Trophoblast cell (in vitro differentiated cells and primary cell): ENCODE results near the gene NIP7. TPM values are rescaled to one million over a fixed set of nuclear protein-coding genes. Genes with fewer than 3 reads are reported as not detected.
A peak's percentile ranks its signal among the peaks of the same experiment; 100 is the strongest.
"Not testable (repeated sequence)": the region's sequence is repeated elsewhere in the genome, so short reads cannot be mapped to it uniquely, and the experiment has no call there.

Source experiments
- DNase-seq, 2 donors: peaks; one replicate each; pipeline ENCODE4 v3.0.0-alpha.2; 2016
- H2AFZ ChIP-seq: 2 replicates; pipeline ENCODE4 v1.6.1; 2013; ENCODE audit warnings: low read length, moderate library complexity, mild to moderate bottlenecking; ENCODE audit not compliant: insufficient read depth, poor library complexity
- H2AK5ac ChIP-seq: 2 replicates; pipeline ENCODE4 v1.6.1; 2013; ENCODE audit warnings: mild to moderate bottlenecking, low read length
- H2BK120ac ChIP-seq: 2 replicates; pipeline ENCODE4 v1.6.1; 2013; ENCODE audit warnings: low read length, mild to moderate bottlenecking, moderate library complexity; ENCODE audit not compliant: insufficient read depth, poor library complexity
- H2BK12ac ChIP-seq: 2 replicates; pipeline ENCODE4 v1.6.1; 2013; ENCODE audit warnings: mild to moderate bottlenecking, low read length, moderate library complexity
- H2BK5ac ChIP-seq: 2 replicates; pipeline ENCODE4 v1.6.1; 2013; ENCODE audit warnings: low read length, low read depth, moderate library complexity, mild to moderate bottlenecking; ENCODE audit not compliant: poor library complexity
- H3K14ac ChIP-seq: 2 replicates; pipeline ENCODE4 v1.6.1; 2013; ENCODE audit warnings: mild to moderate bottlenecking, low read length
- H3K18ac ChIP-seq: 2 replicates; pipeline ENCODE4 v1.6.1; 2013; ENCODE audit warnings: mild to moderate bottlenecking, low read length
- H3K23ac ChIP-seq: 2 replicates; pipeline ENCODE4 v1.6.1; 2013; ENCODE audit warnings: low read length
- H3K27ac ChIP-seq: 2 replicates; pipeline ENCODE4 v1.5.1; 2013; ENCODE audit warnings: low read depth, mild to moderate bottlenecking, inconsistent platforms, low read length, moderate library complexity
- H3K27me3 ChIP-seq: 2 replicates; pipeline ENCODE4 v1.6.1; 2013; ENCODE audit warnings: inconsistent platforms, mild to moderate bottlenecking, low read length, moderate library complexity; ENCODE audit not compliant: insufficient read depth
- H3K36me3 ChIP-seq, 2 experiments: 1 replicate in 1 of 2; 2 replicates in 1 of 2; pipeline ENCODE4 v1.6.1; 2013; ENCODE audit warnings: low read length in 2 of 2, mild to moderate bottlenecking in 2 of 2, moderate library complexity in 1 of 2; ENCODE audit not compliant: insufficient read depth in 2 of 2, control insufficient read depth in 1 of 2
- H3K4ac ChIP-seq: 2 replicates; pipeline ENCODE4 v1.6.1; 2013; ENCODE audit warnings: low read depth, mild to moderate bottlenecking, low read length, moderate library complexity
- H3K4me1 ChIP-seq, 2 experiments: 1 replicate in 1 of 2; 2 replicates in 1 of 2; pipeline ENCODE4 v1.6.1; 2013; ENCODE audit warnings: low read length in 2 of 2, mild to moderate bottlenecking in 2 of 2, moderate library complexity in 1 of 2; ENCODE audit not compliant: insufficient read depth in 2 of 2, control insufficient read depth in 1 of 2
- H3K4me2 ChIP-seq: 2 replicates; pipeline ENCODE4 v1.6.1; 2013; ENCODE audit warnings: inconsistent platforms, mild to moderate bottlenecking, low read length, moderate library complexity
- H3K4me3 ChIP-seq: 2 replicates; pipeline ENCODE4 v1.5.1; 2013; ENCODE audit warnings: mild to moderate bottlenecking, low read depth, low read length, inconsistent platforms
- H3K79me1 ChIP-seq: one replicate; pipeline ENCODE4 v1.6.1; 2013; ENCODE audit warnings: low read length
- H3K79me2 ChIP-seq: 2 replicates; pipeline ENCODE4 v1.6.1; 2013; ENCODE audit warnings: low read length, mild to moderate bottlenecking; ENCODE audit not compliant: control insufficient read depth, insufficient read depth, poor library complexity
- H3K9ac ChIP-seq: 2 replicates; pipeline ENCODE4 v1.6.1; 2013; ENCODE audit warnings: mild to moderate bottlenecking, low read length
- H3K9me3 ChIP-seq: 2 replicates; pipeline ENCODE4 v1.6.1; 2013; ENCODE audit warnings: low read depth, mild to moderate bottlenecking, control low read depth, inconsistent platforms, low read length; ENCODE audit not compliant: insufficient read depth
- H4K12ac ChIP-seq: 2 replicates; pipeline ENCODE4 v1.6.1; 2013; ENCODE audit warnings: low read depth, mild to moderate bottlenecking, low read length, moderate library complexity
- H4K8ac ChIP-seq: 2 replicates; pipeline ENCODE4 v1.6.1; 2013; ENCODE audit warnings: low read depth, mild to moderate bottlenecking, low read length, moderate library complexity
- H4K91ac ChIP-seq: one replicate; pipeline ENCODE4 v1.6.1; 2013; ENCODE audit warnings: low read depth, mild to moderate bottlenecking, low read length, moderate library complexity
- WGBS: extraction: QIAGEN DNeasy Blood & Tissue Kit; methylation state at CpG from one replicate; pipeline ENCODE4 v1.1.7; 2013; ENCODE audit warnings: missing lambda C conversion rate; ENCODE audit not compliant: insufficient read length, insufficient coverage; ENCODE audit errors: extremely low coverage; 5-methylcytosine and 5-hydroxymethylcytosine counted together
- polyA plus RNA-seq: library from polyadenylated mRNA; stranded (reverse); fragments of 200-250 nt; gene quantifications from 2 replicates; pipeline ENCODE4 v1.2.3, GENCODE V29; 2013

The NIP7 gene
- 19.3 and 20.2 TPM in 2 replicates for polyA plus RNA-seq

DNA sequence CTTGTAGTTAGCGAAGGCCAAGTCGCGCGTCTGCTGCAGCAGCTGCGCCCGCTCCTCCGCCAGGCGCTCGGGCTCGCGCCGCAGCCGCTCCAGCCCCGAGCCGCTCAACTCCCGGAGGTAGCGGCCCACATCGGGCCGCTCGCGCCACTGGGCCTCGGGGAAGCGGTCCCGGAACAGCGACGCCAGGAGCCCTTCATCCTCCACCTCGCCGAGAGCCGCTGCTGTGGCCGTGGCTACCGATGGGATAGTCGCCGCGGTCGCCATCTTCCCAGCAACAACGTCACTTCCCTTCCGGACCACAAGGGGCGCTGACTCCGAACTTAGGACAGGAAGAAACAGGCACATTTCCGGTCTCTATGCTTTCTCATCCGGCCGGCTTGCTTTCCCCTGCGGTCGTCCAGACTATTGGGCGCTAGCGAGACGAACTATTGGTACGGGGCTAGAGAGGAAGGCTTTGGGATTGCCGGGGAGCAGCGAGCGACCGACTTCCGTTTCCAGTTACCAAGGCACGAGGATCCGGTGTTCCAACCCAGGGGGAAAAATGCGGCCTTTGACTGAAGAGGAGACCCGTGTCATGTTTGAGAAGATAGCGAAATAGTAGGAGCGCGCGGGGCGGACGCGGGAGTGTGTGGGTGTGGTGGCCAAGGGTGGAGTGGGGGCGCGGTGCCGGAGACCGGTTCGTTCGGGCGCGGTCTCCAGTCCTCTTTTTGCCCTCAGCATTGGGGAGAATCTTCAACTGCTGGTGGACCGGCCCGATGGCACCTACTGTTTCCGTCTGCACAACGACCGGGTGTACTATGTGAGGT lies at the start of gene NIP7, which contains the start of gene COG8:
Gene NIP7, plus strand, starts transcription at position 484 of the 806 bp plus-strand sequence. Its CDS starts 58 bp downstream, at position 542.
Gene COG8, minus strand, starts transcription at position 276 of the 806 bp plus-strand sequence. Its CDS starts 12 bp downstream, at position 264.
- Histone ChIP-seq H2BK5ac (peak within 1 kb of the TSS; percentile 1), H3K36me3 (peaks cover 14 to 28% of the 10 kb centered on the region in 2 experiments), H3K27me3 (no peaks in the 10 kb centered on the region), H3K23ac (no peak within 1 kb of the TSS), H3K4me3 (peak within 1 kb of the TSS; percentile 98), H3K9me3 (no peaks in the 10 kb centered on the region), H3K27ac (peak within 1 kb of the TSS; percentile 65), H2BK120ac (peak within 1 kb of the TSS; percentile 49), H3K18ac (peak within 1 kb of the TSS; percentile 78), H3K9ac (peak within 1 kb of the TSS; percentile 96), H2AFZ (peak within 1 kb of the TSS; percentile 89), H3K14ac (peak within 1 kb of the TSS; percentile 94), H4K91ac (peak within 1 kb of the TSS; percentile 88), H3K4ac (peak within 1 kb of the TSS; percentile 85), H4K8ac (peak within 1 kb of the TSS; percentile 97), H2BK12ac (no peak within 1 kb of the TSS), H3K4me1 (peaks cover 6 to 12% of the 10 kb centered on the region in 2 experiments), H3K4me2 (peak within 1 kb of the TSS; percentile 88), H3K79me2 (peaks cover 16% of the 10 kb centered on the region), H3K79me1 (peaks cover 8% of the 10 kb centered on the region), H2AK5ac (peak within 1 kb of the TSS; percentile 81), H4K12ac (peak within 1 kb of the TSS; percentile 88)
- WGBS = no CpG with 5 or more reads among the region's 77 CpGs
- DNase-seq = peak; percentile 95 to 99

DNA sequence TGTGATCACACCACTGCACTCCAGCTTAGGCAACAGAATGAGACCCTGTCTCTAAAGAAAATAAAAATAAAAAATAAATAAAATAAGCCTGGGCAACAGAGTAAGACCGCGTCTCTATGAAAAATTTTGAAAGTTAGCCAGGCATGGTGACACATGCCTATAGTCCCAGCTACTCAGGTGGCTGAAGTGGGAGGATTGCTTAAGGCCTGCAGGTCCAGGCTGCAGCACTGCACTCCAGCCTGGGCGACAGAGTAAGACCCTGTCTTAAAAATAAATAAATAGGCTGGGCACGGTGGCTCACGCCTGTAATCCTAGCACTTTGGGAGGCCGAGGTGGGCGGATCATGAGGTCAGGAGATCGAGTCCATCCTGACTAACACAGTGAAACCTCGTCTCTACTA lies 47.9 kb upstream of the NIP7 start:
- not testable (repeated sequence) for H3K18ac ChIP-seq, H3K79me2 ChIP-seq, DNase-seq, H3K9ac ChIP-seq, H3K27ac ChIP-seq, H3K36me3 ChIP-seq, H2BK5ac ChIP-seq, H2AFZ ChIP-seq, H2AK5ac ChIP-seq, H3K23ac ChIP-seq, H3K9me3 ChIP-seq, H3K79me1 ChIP-seq, H3K4ac ChIP-seq, H4K8ac ChIP-seq, H3K4me1 ChIP-seq, H2BK12ac ChIP-seq, H4K12ac ChIP-seq, H3K27me3 ChIP-seq, H2BK120ac ChIP-seq, H4K91ac ChIP-seq, H3K4me3 ChIP-seq, H3K14ac ChIP-seq, H3K4me2 ChIP-seq
- WGBS = no CpG with 5 or more reads among the region's 9 CpGs

DNA sequence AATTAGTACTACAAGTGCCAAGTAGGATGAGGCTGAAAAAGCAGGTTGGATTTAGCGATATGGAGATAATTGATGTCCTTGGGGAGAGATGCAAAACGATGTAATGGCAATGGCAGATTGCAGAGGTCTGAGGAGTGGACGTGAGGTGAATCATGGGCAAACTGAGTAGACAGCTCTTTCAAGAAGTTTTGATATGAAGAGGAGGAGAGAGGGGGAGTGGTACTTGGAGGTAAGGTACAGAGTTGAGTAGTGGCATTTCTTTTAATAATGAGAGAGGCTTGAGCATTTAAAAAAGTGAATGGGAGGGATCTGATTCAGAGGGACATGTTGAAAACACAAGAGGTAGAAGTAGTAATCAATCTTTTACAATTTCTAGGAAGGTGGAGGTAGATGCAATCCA lies 46.2 kb upstream of the NIP7 start:
- no peak overlapping the region for H3K27ac ChIP-seq
- no peaks in the 10 kb centered on the region for H3K9me3 ChIP-seq
- H3K79me1 ChIP-seq = no peaks in the 10 kb centered on the region
- H3K79me2 ChIP-seq = no peaks in the 10 kb centered on the region
- no peak overlapping the region for H3K4ac ChIP-seq
- no peak overlapping the region for H2BK12ac ChIP-seq
- no peak for DNase-seq
- peaks cover 3 to 4% of the 10 kb centered on the region in 2 experiments for H3K36me3 ChIP-seq
- no peak overlapping the region for H3K4me2 ChIP-seq
- H3K27me3 ChIP-seq = no peaks in the 10 kb centered on the region
- H3K4me3 ChIP-seq = no peak overlapping the region
- H2BK120ac ChIP-seq = no peak overlapping the region
- no peak overlapping the region for H2BK5ac ChIP-seq
- H2AFZ ChIP-seq = no peak overlapping the region
- no peak overlapping the region for H4K8ac ChIP-seq
- H3K18ac ChIP-seq = no peak overlapping the region
- no peak overlapping the region for H3K14ac ChIP-seq
- H3K4me1 ChIP-seq = peaks cover 0 to 2% of the 10 kb centered on the region in 2 experiments
- no CpG with 5 or more reads among the region's 3 CpGs for WGBS
- H4K12ac ChIP-seq = no peak overlapping the region
- H2AK5ac ChIP-seq = no peak overlapping the region
- H3K23ac ChIP-seq = no peak overlapping the region
- H3K9ac ChIP-seq = no peak overlapping the region
- no peak overlapping the region for H4K91ac ChIP-seq

DNA sequence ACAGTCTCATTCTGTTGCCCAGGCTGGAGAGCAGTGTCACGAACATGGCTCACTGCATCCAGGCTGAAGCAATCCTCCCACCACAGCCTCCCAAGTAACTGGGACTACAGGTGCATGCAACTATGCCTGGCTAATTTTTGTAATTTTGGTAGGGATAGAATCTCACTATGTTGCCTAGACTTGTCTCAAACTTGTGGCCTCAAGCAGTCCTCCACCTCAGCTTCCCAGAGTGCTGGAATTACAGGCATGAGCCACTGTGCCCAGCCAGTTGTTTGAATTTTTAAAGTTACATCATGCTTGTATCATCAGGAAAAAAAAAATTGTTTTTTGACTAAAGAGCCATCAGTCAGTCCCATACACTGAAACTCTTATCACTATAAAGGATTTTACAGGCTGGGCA lies 45.5 kb upstream of the NIP7 start:
- Histone ChIP-seq H3K27me3 (no peaks in the 10 kb centered on the region), H3K27ac (no peak overlapping the region), H4K91ac (no peak overlapping the region), H3K18ac (no peak overlapping the region), H3K4ac (no peak overlapping the region), H4K8ac (no peak overlapping the region), H2BK5ac (no peak overlapping the region), H3K36me3 (peaks cover 3 to 4% of the 10 kb centered on the region in 2 experiments), H2BK120ac (no peak overlapping the region), H3K9ac (no peak overlapping the region), H3K23ac (no peak overlapping the region), H2AK5ac (no peak overlapping the region), H3K4me3 (no peak overlapping the region), H4K12ac (no peak overlapping the region), H2AFZ (no peak overlapping the region), H3K79me1 (no peaks in the 10 kb centered on the region), H2BK12ac (no peak overlapping the region), H3K4me2 (no peak overlapping the region), H3K79me2 (no peaks in the 10 kb centered on the region), H3K9me3 (no peaks in the 10 kb centered on the region), H3K14ac (no peak overlapping the region), H3K4me1 (peaks cover 0 to 2% of the 10 kb centered on the region in 2 experiments)
- DNase-seq = peak; percentile 83 to 91
- WGBS = no CpG with 5 or more reads among the region's 1 CpG
